ENCODE data around the gene ANAPC4. TPM values are rescaled to one million over a fixed set of nuclear protein-coding genes. Genes with fewer than 3 reads are reported as not detected.

ANAPC4 gene
- total RNA-seq, 1 experiment from 2014 or later, result 42.8 TPM

GRCh38 chr4:25350561-25350960, 26.5 kb upstream of the ANAPC4 start:
- no peaks in the 10 kb centered on the region for H3K9me3 ChIP-seq (ENCODE audit: low read depth, low read length, poor library complexity, severe bottlenecking)
- CTCF ChIA-PET, result no interaction called here
- POLR2A ChIA-PET (ENCODE audit: low non-redundant PET), result no interaction called here

GRCh38 chr4:25351777-25352416, 25.2 kb upstream of the ANAPC4 start:
- Histone ChIP-seq H3K36me3 (ENCODE audit: insufficient read depth, low read length, poor library complexity, severe bottlenecking) (no peaks in the 10 kb centered on the region), H3K27me3 (replicated peaks; ENCODE audit: insufficient read depth, low read depth, low read length, poor library complexity) (no peaks in the 10 kb centered on the region), H3K27ac (ENCODE audit: low read depth, low read length, poor library complexity, severe bottlenecking) (no peak overlapping the region), H3K4me1 (ENCODE audit: insufficient read depth, low read length, poor library complexity, severe bottlenecking) (no peaks in the 10 kb centered on the region), H3K4me3 (ENCODE audit: low read depth, low read length, poor library complexity, severe bottlenecking) (no peak overlapping the region), H3K9me3 (ENCODE audit: low read depth, low read length, poor library complexity, severe bottlenecking) (no peaks in the 10 kb centered on the region)
- DNase-seq (ENCODE audit: low spot score), result no peak
- TF ChIP-seq EZH2 (IDR thresholded peaks at IDR 0.05; ENCODE audit: borderline replicate concordance, low read depth, low read length, poor library complexity, severe bottlenecking), result no peak
- TF ChIP-seq, protein P1, sequence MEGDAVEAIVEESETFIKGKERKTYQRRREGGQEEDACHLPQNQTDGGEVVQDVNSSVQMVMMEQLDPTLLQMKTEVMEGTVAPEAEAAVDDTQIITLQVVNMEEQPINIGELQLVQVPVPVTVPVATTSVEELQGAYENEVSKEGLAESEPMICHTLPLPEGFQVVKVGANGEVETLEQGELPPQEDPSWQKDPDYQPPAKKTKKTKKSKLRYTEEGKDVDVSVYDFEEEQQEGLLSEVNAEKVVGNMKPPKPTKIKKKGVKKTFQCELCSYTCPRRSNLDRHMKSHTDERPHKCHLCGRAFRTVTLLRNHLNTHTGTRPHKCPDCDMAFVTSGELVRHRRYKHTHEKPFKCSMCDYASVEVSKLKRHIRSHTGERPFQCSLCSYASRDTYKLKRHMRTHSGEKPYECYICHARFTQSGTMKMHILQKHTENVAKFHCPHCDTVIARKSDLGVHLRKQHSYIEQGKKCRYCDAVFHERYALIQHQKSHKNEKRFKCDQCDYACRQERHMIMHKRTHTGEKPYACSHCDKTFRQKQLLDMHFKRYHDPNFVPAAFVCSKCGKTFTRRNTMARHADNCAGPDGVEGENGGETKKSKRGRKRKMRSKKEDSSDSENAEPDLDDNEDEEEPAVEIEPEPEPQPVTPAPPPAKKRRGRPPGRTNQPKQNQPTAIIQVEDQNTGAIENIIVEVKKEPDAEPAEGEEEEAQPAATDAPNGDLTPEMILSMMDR (conservative IDR thresholded peaks at IDR 0.05; ENCODE audit: low read depth, low read length), result no peak
- BruUV-seq (replicated peaks), result no TSS peak
- ChIA-PET POLR2A (ENCODE audit: low non-redundant PET) (no interaction called here), CTCF (no interaction called here)
- intact Hi-C loops (cut with micrococcal nuclease; ENCODE audit: unreplicated experiment), result no loop called here

More at GRCh38 chr4:25350561-25350960, 26.5 kb upstream of the ANAPC4 start:
- Histone ChIP-seq H3K4me1 (ENCODE audit: insufficient read depth, low read length, poor library complexity, severe bottlenecking) (no peaks in the 10 kb centered on the region), H3K27me3 (replicated peaks; ENCODE audit: insufficient read depth, low read depth, low read length, poor library complexity) (no peaks in the 10 kb centered on the region), H3K4me3 (ENCODE audit: low read depth, low read length, poor library complexity, severe bottlenecking) (no peak overlapping the region), H3K27ac (ENCODE audit: low read depth, low read length, poor library complexity, severe bottlenecking) (no peak overlapping the region), H3K36me3 (ENCODE audit: insufficient read depth, low read length, poor library complexity, severe bottlenecking) (no peaks in the 10 kb centered on the region)
- TF ChIP-seq, protein P1 (conservative IDR thresholded peaks at IDR 0.05; ENCODE audit: low read depth, low read length), result no peak
- TF ChIP-seq EZH2 (IDR thresholded peaks at IDR 0.05; ENCODE audit: borderline replicate concordance, low read depth, low read length, poor library complexity, severe bottlenecking), result no peak
- peak; percentile 18 for DNase-seq (ENCODE audit: low spot score)
- intact Hi-C loops (cut with micrococcal nuclease; ENCODE audit: unreplicated experiment), result no loop called here
- BruUV-seq (replicated peaks), result no TSS peak

GRCh38 chr4:25356068-25356467, 21.0 kb upstream of the ANAPC4 start:
- no peaks in the 10 kb centered on the region for H3K27me3 ChIP-seq (replicated peaks; ENCODE audit: insufficient read depth, low read depth, low read length, poor library complexity)
- no peaks in the 10 kb centered on the region for H3K4me1 ChIP-seq (ENCODE audit: insufficient read depth, low read length, poor library complexity, severe bottlenecking)
- POLR2A ChIA-PET (ENCODE audit: low non-redundant PET), result no interaction called here
- intact Hi-C loops (cut with micrococcal nuclease; ENCODE audit: unreplicated experiment), result no loop called here
- no peaks in the 10 kb centered on the region for H3K9me3 ChIP-seq (ENCODE audit: low read depth, low read length, poor library complexity, severe bottlenecking)
- no TSS peak for BruUV-seq (replicated peaks)
- no peak overlapping the region for H3K27ac ChIP-seq (ENCODE audit: low read depth, low read length, poor library complexity, severe bottlenecking)
- H3K36me3 ChIP-seq (ENCODE audit: insufficient read depth, low read length, poor library complexity, severe bottlenecking), result no peaks in the 10 kb centered on the region
- CTCF ChIA-PET, result no interaction called here
- TF ChIP-seq EZH2 (IDR thresholded peaks at IDR 0.05; ENCODE audit: borderline replicate concordance, low read depth, low read length, poor library complexity, severe bottlenecking), result no peak
- TF ChIP-seq, protein P1 (conservative IDR thresholded peaks at IDR 0.05; ENCODE audit: low read depth, low read length), result no peak
- no peak overlapping the region for H3K4me3 ChIP-seq (ENCODE audit: low read depth, low read length, poor library complexity, severe bottlenecking)
- DNase-seq (ENCODE audit: low spot score), result no peak
